PC-3 (cell line): ENCODE measurements around the gene LRRC53. TPM values are rescaled to one million over a fixed set of nuclear protein-coding genes. Genes with fewer than 3 reads are reported as not detected.

Experiments used
- ATAC-seq: fragments of 200-7000 bp; cut with Tn5 transposase; 2 replicates; pipeline ENCODE4 v1.9.1; 2020; ENCODE audit warnings: mild to moderate bottlenecking, moderate library complexity
- BruUV-seq: library from RNA; stranded (reverse); fragments of 400-500 nt; replicated peaks from 2 replicates; lab custom pipeline; 2021; lab: Mats Ljungman, UMichigan
- CTCF ChIA-PET: fragments of 300-600 bp; sonication (Branson Sonifier 250); formaldehyde crosslinking; loops from one replicate; lab custom pipeline; 2022; ENCODE audit warnings: antibody characterized with exemption; lab: Charles Lee
- POLR2A ChIA-PET: fragments of 300-600 bp; sonication (Branson Sonifier 250); formaldehyde crosslinking; loops from one replicate; lab custom pipeline; 2022; ENCODE audit warnings: antibody characterized with exemption; ENCODE audit not compliant: unreplicated experiment; lab: Charles Lee
- DNase-seq: peaks from one replicate; pipeline ENCODE4 v3.0.0-alpha.2; 2015
- H2AFZ ChIP-seq: fragments of 300-600 bp; sonication (generic); 2 replicates; pipeline ENCODE4 v1.6.0; 2016; ENCODE audit warnings: antibody characterized with exemption, low read length
- H3F3A ChIP-seq: fragments of 300-600 bp; sonication (generic); one replicate; pipeline ENCODE4 v1.6.0; 2017; ENCODE audit warnings: antibody characterized with exemption, low read length, control low read depth, mild to moderate bottlenecking; ENCODE audit not compliant: unreplicated experiment
- H3K27ac ChIP-seq: fragments of 300-600 bp; sonication (generic); 2 replicates; pipeline ENCODE4 v1.5.1; 2016; ENCODE audit warnings: mild to moderate bottlenecking, low read length
- H3K27me3 ChIP-seq: fragments of 300-600 bp; sonication (generic); 2 replicates; pipeline ENCODE4 v1.6.1; 2016; ENCODE audit warnings: low read length, mixed read lengths
- H3K36me3 ChIP-seq: fragments of 300-600 bp; sonication (generic); 2 replicates; pipeline ENCODE4 v1.6.1; 2016; ENCODE audit warnings: low read depth, mixed run types, low read length, mixed read lengths
- H3K4me1 ChIP-seq: fragments of 300-600 bp; sonication (generic); 2 replicates; pipeline ENCODE4 v1.5.1; 2016; ENCODE audit warnings: low read length; ENCODE audit not compliant: insufficient read depth
- H3K4me2 ChIP-seq: fragments of 300-600 bp; sonication (generic); 2 replicates; pipeline ENCODE4 v1.6.0; 2016; ENCODE audit warnings: low read length
- H3K4me3 ChIP-seq: fragments of 300-600 bp; sonication (generic); 2 replicates; pipeline ENCODE4 v1.5.1; 2016; ENCODE audit warnings: mild to moderate bottlenecking, low read length, mixed read lengths
- H3K79me2 ChIP-seq: fragments of 300-600 bp; sonication (generic); 2 replicates; pipeline ENCODE4 v1.6.1; 2017; ENCODE audit warnings: low read length, mixed read lengths
- H3K9ac ChIP-seq: fragments of 300-600 bp; sonication (generic); 2 replicates; pipeline ENCODE4 v1.6.0; 2016; ENCODE audit warnings: mild to moderate bottlenecking, low read length
- H3K9me2 ChIP-seq: fragments of 300-600 bp; sonication (generic); replicated peaks from 2 replicates; pipeline ENCODE4 v1.6.1; 2016; ENCODE audit warnings: mixed run types, low read length, mixed read lengths
- H3K9me3 ChIP-seq: fragments of 300-600 bp; sonication (generic); 2 replicates; pipeline ENCODE4 v1.6.1; 2016; ENCODE audit warnings: low read length, mixed read lengths
- H4K20me1 ChIP-seq: fragments of 300-600 bp; sonication (generic); 2 replicates; pipeline ENCODE4 v1.6.1; 2016; ENCODE audit warnings: low read length, mixed read lengths
- EZH2 ChIP-seq: fragments of 300-600 bp; sonication (generic); IDR thresholded peaks from one replicate; pipeline ENCODE4 v1.6.1; 2017; ENCODE audit warnings: antibody characterized with exemption, mild to moderate bottlenecking, low read length; ENCODE audit not compliant: unreplicated experiment
- EZH2phosphoT487 ChIP-seq: fragments of 300-600 bp; sonication (generic); IDR thresholded peaks from 2 replicates; pipeline ENCODE4 v1.6.1; 2018; ENCODE audit warnings: mild to moderate bottlenecking, antibody characterized with exemption, low read length, borderline replicate concordance
- intact Hi-C: fragments of 100-400 bp; cut with micrococcal nuclease; formaldehyde crosslinking; loops from 2 replicates; pipeline ENCODE4 v1.9.0; 2023
- total RNA-seq: library from RNA; depleted of rRNA; stranded (reverse); fragments of >200 nt; gene quantifications from 2 replicates; pipeline ENCODE4 v1.2.3, GENCODE V29; 2014
- TF ChIP-seq, protein P1 (sequence below): fragments of 300-600 bp; sonication (generic); conservative IDR thresholded peaks from 2 replicates; pipeline ENCODE4 v1.5.1; 2017; ENCODE audit warnings: antibody characterized with exemption, low read depth, mild to moderate bottlenecking, low read length

The LRRC53 gene
- total RNA-seq, 1 experiment from 2014 or later, result not detected

DNA sequence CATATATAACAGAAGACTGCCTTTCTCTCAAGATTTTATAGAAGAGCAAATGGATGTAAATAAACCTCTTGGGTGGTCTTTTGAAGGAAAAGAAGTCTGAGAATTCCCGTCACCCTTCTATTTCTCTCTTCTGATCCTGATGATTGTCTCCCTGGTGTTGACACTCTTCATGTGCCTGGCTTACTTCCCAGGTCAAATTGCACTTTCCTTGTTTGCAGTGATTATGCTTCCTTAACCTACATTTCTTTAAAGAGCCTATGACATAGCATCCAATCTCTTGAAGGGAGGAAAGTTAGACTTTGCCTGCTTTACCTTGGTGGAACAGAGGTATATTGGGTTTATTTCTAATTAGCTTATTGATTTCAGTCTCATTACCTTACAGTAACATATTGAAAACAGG, 80.1 kb downstream of the LRRC53 start:
- H3K4me1 ChIP-seq, result 0 out of 2 replicates have a peak, but pooled peaks cover 7% of the 10 kb centered on the region
- no peak overlapping the region for H3K4me2 ChIP-seq
- POLR2A ChIA-PET, result no interaction called here
- H3K27me3 ChIP-seq, result peaks cover 18% of the 10 kb centered on the region
- CTCF ChIA-PET, result no interaction called here
- ATAC-seq, result no peak
- no peaks in the 10 kb centered on the region for H4K20me1 ChIP-seq
- H3K9ac ChIP-seq, result no peak overlapping the region
- no peaks in the 10 kb centered on the region for H3K79me2 ChIP-seq
- BruUV-seq, result no TSS peak
- H3K27ac ChIP-seq, result no peak overlapping the region
- no peak overlapping the region for H3K4me3 ChIP-seq
- DNase-seq, result no peak
- no peaks in the 10 kb centered on the region for H3F3A ChIP-seq
- H3K9me2 ChIP-seq, result no peaks in the 10 kb centered on the region
- no peaks in the 10 kb centered on the region for H3K9me3 ChIP-seq
- TF ChIP-seq EZH2 (no peak), EZH2phosphoT487 (no peak)
- TF ChIP-seq, protein P1, sequence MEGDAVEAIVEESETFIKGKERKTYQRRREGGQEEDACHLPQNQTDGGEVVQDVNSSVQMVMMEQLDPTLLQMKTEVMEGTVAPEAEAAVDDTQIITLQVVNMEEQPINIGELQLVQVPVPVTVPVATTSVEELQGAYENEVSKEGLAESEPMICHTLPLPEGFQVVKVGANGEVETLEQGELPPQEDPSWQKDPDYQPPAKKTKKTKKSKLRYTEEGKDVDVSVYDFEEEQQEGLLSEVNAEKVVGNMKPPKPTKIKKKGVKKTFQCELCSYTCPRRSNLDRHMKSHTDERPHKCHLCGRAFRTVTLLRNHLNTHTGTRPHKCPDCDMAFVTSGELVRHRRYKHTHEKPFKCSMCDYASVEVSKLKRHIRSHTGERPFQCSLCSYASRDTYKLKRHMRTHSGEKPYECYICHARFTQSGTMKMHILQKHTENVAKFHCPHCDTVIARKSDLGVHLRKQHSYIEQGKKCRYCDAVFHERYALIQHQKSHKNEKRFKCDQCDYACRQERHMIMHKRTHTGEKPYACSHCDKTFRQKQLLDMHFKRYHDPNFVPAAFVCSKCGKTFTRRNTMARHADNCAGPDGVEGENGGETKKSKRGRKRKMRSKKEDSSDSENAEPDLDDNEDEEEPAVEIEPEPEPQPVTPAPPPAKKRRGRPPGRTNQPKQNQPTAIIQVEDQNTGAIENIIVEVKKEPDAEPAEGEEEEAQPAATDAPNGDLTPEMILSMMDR, result no peak
- H3K36me3 ChIP-seq, result no peaks in the 10 kb centered on the region
- H2AFZ ChIP-seq, result no peak overlapping the region
- intact Hi-C loops, result no loop called here

DNA sequence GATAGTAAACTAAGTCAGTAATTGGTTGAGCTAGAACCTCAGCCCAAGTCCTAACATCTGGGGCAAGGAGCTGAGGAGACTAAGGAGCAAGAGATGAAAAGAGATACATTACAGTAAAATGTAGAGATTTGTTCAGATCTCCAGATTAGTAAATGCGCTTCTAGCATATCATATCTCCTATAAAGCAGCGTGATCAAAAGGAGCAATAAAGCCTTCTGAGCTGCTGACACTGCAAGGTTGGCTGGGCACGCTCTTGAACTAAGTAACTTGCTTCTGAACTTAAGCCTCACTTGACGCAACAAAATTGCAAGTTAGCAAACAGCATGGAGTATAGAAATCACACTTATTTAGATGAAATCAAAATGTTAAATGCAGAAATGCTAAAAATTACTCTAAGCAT, 80.9 kb downstream of the LRRC53 start:
- Histone ChIP-seq H3K9me2 (no peaks in the 10 kb centered on the region), H3K79me2 (no peaks in the 10 kb centered on the region), H3K4me3 (no peak overlapping the region), H3K9me3 (no peaks in the 10 kb centered on the region), H3K9ac (no peak overlapping the region), H3K4me1 (0 out of 2 replicates have a peak, but pooled peaks cover 7% of the 10 kb centered on the region), H3K36me3 (no peaks in the 10 kb centered on the region), H3K4me2 (no peak overlapping the region), H3K27ac (no peak overlapping the region), H3K27me3 (peaks cover 18% of the 10 kb centered on the region), H3F3A (no peaks in the 10 kb centered on the region), H4K20me1 (no peaks in the 10 kb centered on the region), H2AFZ (no peak overlapping the region)
- ATAC-seq (no peak), DNase-seq (no peak)
- no TSS peak for BruUV-seq
- POLR2A ChIA-PET, result no interaction called here
- CTCF ChIA-PET, result no interaction called here
- intact Hi-C loops, result no loop called here
- TF ChIP-seq EZH2phosphoT487, result no peak
- no peak for TF ChIP-seq EZH2
- TF ChIP-seq, protein P1, result no peak

DNA sequence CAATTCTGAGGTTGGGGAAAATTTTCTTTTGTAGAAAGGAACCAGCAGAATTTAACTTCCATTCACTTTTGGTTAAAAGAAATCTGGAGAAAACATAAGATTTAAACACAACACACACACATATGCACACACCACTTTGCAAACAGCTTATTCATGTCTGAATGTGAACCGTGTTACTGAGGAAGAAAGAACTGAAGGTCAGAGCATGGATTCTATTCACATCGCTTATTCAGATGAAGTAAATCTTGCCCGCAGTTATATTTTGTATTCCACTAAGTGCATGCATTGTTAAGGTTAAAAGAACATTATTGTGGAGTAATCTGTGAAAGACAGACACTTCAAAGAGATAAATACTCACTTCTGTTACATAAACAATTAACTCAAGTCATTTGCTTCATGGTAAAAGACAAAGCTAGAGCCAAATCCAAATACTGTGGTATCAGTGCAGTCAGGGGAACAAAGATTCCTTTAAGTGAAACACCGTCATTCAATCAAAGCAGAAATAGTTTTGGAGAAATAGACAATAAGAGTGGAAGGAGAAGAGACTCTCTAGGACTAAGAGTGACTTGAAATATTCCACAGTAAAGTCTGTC, 82.0 kb downstream of the LRRC53 start:
- ChIA-PET CTCF (interaction anchor here (0.5 kb wide), 1 partner anchor 223 kb away, joined by 3 read pairs; no protein-coding TSS in a partner anchor), POLR2A (no interaction called here)
- Histone ChIP-seq H3K4me2 (no peak overlapping the region), H3F3A (no peaks in the 10 kb centered on the region), H3K9ac (no peak overlapping the region), H3K36me3 (no peaks in the 10 kb centered on the region), H2AFZ (no peak overlapping the region), H3K27ac (no peak overlapping the region), H3K9me2 (no peaks in the 10 kb centered on the region), H3K4me3 (no peak overlapping the region), H4K20me1 (no peaks in the 10 kb centered on the region), H3K79me2 (no peaks in the 10 kb centered on the region), H3K9me3 (no peaks in the 10 kb centered on the region), H3K27me3 (peaks cover 18% of the 10 kb centered on the region), H3K4me1 (0 out of 2 replicates have a peak, but pooled peaks cover 7% of the 10 kb centered on the region)
- ATAC-seq (no peak), DNase-seq (no peak)
- no peak for TF ChIP-seq EZH2
- intact Hi-C loops, result no loop called here
- no TSS peak for BruUV-seq
